HG02623 (cell line): Measurements from ENCODE around the gene TPRG1L.
A peak's percentile ranks its signal among the peaks of the same experiment; 100 is the strongest.

Experiments
- ATAC-seq: cut with Tn5 transposase; IDR thresholded peaks from one replicate; pipeline ENCODE4 v1.9.1; 2021; ENCODE audit warnings: moderate library complexity; ENCODE audit not compliant: unreplicated experiment

Gene TPRG1L

GRCh38 chr1:3676581-3677470 lies 52.0 kb downstream of the TPRG1L start:
- peak; percentile 65 for ATAC-seq

- ATAC-seq: peak; percentile 6
Observed at GRCh38 chr1:3677484-3677883, 52.7 kb downstream of the TPRG1L start.

GRCh38 chr1:3678361-3679097 lies 53.7 kb downstream of the TPRG1L start:
- no peak for ATAC-seq

DNA sequence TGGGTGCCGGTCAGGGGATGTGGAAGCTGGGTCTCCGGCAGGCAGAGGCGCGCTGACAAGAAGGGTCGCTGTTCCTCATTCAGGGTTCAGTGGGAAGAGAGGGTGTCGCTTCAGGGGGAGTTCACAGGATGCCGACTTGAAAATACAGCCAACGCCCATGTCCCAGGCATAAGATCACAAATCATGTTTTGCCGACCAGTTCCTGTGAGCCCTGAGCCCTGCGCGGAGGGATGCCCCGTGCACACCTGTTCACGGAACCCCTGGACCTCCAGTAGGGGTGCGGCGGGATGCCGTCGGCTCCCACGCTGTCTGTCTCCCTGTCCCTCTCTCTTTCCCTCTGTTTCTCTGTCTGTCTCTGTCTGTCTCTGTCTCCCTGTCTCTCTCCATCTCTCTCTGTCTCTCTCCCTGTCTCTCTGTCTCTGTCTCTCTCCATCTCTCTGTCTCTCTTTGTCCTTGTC lies 54.3 kb downstream of the TPRG1L start:
- no peak for ATAC-seq
